ENCODE data around the gene PTPRN2. TPM values are rescaled to one million over a fixed set of nuclear protein-coding genes. Genes with fewer than 3 reads are reported as not detected.

The PTPRN2 gene
- total and polyA plus RNA-seq, 3 experiments from 2014 or later, result 0.33 to 1.2 (median 0.42) TPM

DNA sequence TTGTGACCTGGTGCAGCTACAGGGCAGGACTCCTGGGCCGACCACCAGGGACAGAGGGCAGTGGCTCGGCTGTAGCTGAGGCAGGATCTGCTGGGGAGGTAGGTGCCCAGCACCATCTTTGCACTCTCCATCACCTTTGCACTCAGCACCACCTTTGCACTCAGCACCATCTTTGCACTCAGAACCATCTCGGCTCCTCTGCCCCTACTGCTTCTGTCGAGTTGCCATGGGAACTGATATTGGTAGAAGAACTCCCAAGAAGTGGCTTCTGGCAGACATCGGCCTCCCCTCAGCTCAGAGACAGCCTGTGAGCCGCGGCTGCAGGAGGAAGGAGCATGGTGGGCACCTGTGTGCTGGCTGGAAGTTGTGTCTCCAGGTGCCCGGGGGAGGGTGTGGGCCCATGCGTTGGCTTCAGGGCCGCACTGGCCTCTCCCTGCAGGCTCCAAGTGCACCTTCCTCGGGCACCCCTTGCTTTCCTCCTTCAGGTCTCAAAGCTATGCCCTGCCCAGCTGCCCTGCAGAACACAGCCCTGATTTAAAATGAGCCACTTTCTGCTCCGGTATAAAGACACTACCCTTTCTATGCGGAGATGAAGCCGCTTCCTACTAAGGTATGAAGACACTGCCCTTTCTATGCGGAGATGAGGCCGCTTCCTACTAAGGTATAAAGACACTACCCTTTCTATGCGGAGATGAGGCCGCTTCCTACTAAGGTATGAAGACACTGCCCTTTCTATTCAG, 514.5 kb downstream of the PTPRN2 start:
- peaks cover 0 to 7% (median 0%) of the 10 kb centered on the region in 5 donors for H3K9me3 Mint-ChIP-seq
- H3K27ac Mint-ChIP-seq, result no peak overlapping the region
- ChIA-PET POLR2A (no interaction called here), CTCF (no interaction called here)
- no peaks in the 10 kb centered on the region for H3K27me3 Mint-ChIP-seq
- H3K36me3 Mint-ChIP-seq, result no peaks in the 10 kb centered on the region
- H3K4me1 Mint-ChIP-seq, result no peaks in the 10 kb centered on the region
- no peaks in the 10 kb centered on the region for H3K36me3 ChIP-seq (ENCODE audit: insufficient read depth, low read length)
- DNase-seq, result no peak
- H3K4me3 ChIP-seq (ENCODE audit: low read length), result no peak overlapping the region
- no peaks in the 10 kb centered on the region for H3K9me3 ChIP-seq (ENCODE audit: low read length)
- H3K4me1 ChIP-seq (ENCODE audit: insufficient read depth, low read length), result no peaks in the 10 kb centered on the region
- H3K27me3 ChIP-seq (ENCODE audit: insufficient read depth, low read length, poor library complexity, severe bottlenecking), result no peaks in the 10 kb centered on the region
- no peak overlapping the region for H3K4me3 Mint-ChIP-seq
- H3K27ac ChIP-seq (ENCODE audit: low read depth, low read length), result no peak overlapping the region

DNA sequence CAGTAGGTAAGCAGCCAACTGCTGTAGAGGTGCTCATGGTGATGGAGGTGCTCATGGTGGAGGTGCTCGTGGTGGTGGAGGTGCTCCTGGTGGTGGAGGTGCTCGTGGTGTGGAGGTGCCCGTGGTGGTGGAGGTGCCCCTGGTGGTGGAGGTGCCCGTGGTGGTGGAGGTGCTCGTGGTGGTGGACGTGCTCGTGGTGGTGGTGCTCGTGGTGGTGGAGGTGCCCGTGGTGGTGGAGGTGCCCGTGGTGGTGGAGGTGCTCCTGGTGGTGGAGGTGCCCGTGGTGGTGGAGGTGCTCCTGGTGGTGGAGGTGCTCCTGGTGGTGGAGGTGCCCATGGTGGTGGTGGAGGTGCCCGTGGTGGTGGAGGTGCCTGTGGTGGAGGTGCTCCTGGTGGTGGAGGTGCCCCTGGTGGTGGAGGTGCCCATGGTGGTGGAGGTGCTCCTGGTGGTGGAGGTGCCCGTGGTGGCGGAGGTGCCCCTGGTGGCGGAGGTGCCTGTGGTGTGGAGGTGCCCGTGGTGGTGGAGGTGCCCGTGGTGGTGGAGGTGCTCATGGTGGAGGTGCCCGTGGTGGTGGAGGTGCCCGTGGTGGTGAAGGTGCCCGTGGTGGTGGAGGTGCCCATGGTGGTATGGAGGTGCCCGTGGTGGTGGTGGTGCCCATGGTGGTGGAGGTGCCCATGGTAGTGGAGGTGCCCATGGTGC, 517.3 kb downstream of the PTPRN2 start:
- H3K9me3 Mint-ChIP-seq, result peaks cover 0 to 7% (median 0%) of the 10 kb centered on the region in 5 donors
- CTCF ChIA-PET, result no interaction called here
- H3K4me1 ChIP-seq (ENCODE audit: insufficient read depth, low read length), result no peaks in the 10 kb centered on the region
- H3K4me3 Mint-ChIP-seq, result no peak overlapping the region
- H3K27me3 Mint-ChIP-seq, result no peaks in the 10 kb centered on the region
- POLR2A ChIA-PET, result no interaction called here
- no peaks in the 10 kb centered on the region for H3K36me3 ChIP-seq (ENCODE audit: insufficient read depth, low read length)
- no peak overlapping the region for H3K27ac ChIP-seq (ENCODE audit: low read depth, low read length)
- DNase-seq, result peak in 1 of 5 donors; percentile 9
- no peaks in the 10 kb centered on the region for H3K9me3 ChIP-seq (ENCODE audit: low read length)
- no peaks in the 10 kb centered on the region for H3K36me3 Mint-ChIP-seq
- H3K4me3 ChIP-seq (ENCODE audit: low read length), result no peak overlapping the region
- H3K27me3 ChIP-seq (ENCODE audit: insufficient read depth, low read length, poor library complexity, severe bottlenecking), result no peaks in the 10 kb centered on the region
- H3K27ac Mint-ChIP-seq, result no peak overlapping the region
- no peaks in the 10 kb centered on the region for H3K4me1 Mint-ChIP-seq

DNA sequence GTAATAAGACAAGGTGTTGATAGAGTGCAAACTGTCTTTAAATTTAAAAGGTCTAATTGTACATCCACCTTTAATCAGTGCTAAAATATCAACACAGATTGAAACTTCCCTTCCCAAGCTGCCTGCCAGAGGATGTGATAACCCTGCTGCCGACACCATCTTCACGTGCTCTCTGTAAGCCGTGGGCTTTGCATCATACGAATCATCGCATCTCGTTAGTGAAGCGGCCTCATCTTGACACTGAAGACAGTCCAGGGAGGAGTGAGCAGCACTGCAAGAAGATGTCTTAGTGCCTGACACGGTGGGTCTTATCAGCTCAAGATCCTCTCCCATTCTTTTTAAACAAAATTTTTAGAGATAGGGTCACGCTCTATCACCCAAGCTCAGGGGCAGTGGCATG, 518.8 kb downstream of the PTPRN2 start:
- H3K36me3 ChIP-seq (ENCODE audit: insufficient read depth, low read length), result no peaks in the 10 kb centered on the region
- peak in 1 of 5 donors; percentile 21 for DNase-seq
- ChIA-PET POLR2A (no interaction called here), CTCF (no interaction called here)
- no peaks in the 10 kb centered on the region for H3K4me1 ChIP-seq (ENCODE audit: insufficient read depth, low read length)
- H3K27ac ChIP-seq (ENCODE audit: low read depth, low read length), result no peak overlapping the region
- H3K9me3 Mint-ChIP-seq, result peaks cover 0 to 7% (median 0%) of the 10 kb centered on the region in 5 donors
- H3K36me3 Mint-ChIP-seq, result no peaks in the 10 kb centered on the region
- H3K9me3 ChIP-seq (ENCODE audit: low read length), result no peaks in the 10 kb centered on the region
- no peaks in the 10 kb centered on the region for H3K4me1 Mint-ChIP-seq
- no peak overlapping the region for H3K4me3 ChIP-seq (ENCODE audit: low read length)
- no peaks in the 10 kb centered on the region for H3K27me3 ChIP-seq (ENCODE audit: insufficient read depth, low read length, poor library complexity, severe bottlenecking)
- peaks cover 0 to 5% of the 10 kb centered on the region in 2 donors for H3K27me3 Mint-ChIP-seq
- H3K27ac Mint-ChIP-seq, result no peak overlapping the region
- H3K4me3 Mint-ChIP-seq, result no peak overlapping the region

DNA sequence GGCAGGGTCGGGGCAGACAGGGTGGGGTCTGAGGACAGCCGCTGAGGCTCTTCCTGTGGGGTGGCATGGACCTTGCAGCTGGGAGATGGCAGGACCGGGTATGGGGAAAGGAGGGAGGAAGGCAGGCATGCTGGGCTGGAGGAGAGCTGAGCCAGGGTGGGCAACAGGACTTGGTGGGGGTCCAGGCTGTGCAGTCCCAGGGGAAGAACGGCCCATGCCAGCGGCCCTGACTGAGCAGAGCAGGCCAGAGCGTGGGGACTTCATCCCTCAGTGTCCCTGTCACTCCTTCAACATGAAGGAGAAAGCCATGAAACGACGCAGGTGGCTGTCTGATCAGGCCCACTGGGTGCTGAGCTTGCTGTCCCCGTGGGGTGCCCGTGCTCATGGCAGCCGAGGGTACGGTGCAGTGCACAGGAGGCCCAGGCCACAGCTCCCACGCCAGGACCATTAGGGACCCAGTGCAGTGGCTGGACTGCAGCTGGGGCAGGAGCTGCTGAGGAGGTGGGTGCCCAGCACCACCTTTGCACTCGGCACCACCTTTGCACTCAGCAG, 519.6 kb downstream of the PTPRN2 start:
- POLR2A ChIA-PET, result no interaction called here
- CTCF ChIA-PET, result no interaction called here
- Histone ChIP-seq H3K27ac (ENCODE audit: low read depth, low read length) (no peak overlapping the region), H3K9me3 (ENCODE audit: low read length) (no peaks in the 10 kb centered on the region), H3K4me3 (ENCODE audit: low read length) (no peak overlapping the region), H3K27me3 (ENCODE audit: insufficient read depth, low read length, poor library complexity, severe bottlenecking) (no peaks in the 10 kb centered on the region), H3K36me3 (ENCODE audit: insufficient read depth, low read length) (no peaks in the 10 kb centered on the region), H3K4me1 (ENCODE audit: insufficient read depth, low read length) (no peaks in the 10 kb centered on the region)
- Mint-ChIP-seq H3K4me1 (no peaks in the 10 kb centered on the region), H3K4me3 (no peak overlapping the region), H3K9me3 (peaks cover 0 to 7% (median 0%) of the 10 kb centered on the region in 5 donors), H3K27ac (no peak overlapping the region), H3K36me3 (no peaks in the 10 kb centered on the region), H3K27me3 (peaks cover 0 to 8% of the 10 kb centered on the region in 2 donors)
- peak in 1 of 5 donors; percentile 38 for DNase-seq

DNA sequence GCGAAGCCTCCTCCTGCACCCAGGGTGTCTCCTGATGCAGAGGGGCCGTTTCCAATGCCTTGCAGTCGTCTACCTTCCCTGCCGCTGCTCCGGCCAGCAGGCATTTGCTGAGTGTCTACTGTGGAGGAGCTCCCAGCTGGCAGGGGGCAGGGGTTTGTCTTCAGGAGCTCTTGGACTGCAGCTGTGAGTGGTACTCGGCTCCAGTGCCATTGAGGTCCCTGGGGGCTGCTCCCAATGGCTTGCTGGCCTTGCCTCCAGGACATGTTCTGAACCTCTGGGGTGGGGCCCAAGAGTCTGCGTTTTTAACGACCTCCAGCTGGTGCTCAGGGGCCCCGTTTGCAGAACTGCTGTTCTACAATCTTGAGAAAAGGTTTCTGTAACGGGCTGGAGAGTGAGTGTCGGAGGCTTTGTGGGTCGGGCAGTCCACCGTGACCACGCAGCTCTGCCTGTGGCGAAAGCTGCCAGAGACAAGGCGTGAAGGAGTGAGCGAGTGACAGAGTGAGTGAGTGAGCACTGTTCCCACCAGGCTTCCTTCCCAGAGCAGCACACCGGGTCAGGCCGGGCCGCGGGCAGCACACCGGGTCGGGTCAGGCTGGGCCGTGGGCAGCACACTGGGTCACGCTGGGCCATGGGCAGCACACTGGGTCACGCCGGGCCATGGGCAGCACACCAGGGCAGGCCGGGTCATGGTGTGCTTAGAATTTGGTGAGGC, 520.2 kb downstream of the PTPRN2 start:
- no peak overlapping the region for H3K4me3 ChIP-seq (ENCODE audit: low read length)
- ChIA-PET POLR2A (no interaction called here), CTCF (no interaction called here)
- no peaks in the 10 kb centered on the region for H3K36me3 ChIP-seq (ENCODE audit: insufficient read depth, low read length)
- Mint-ChIP-seq H3K36me3 (no peaks in the 10 kb centered on the region), H3K27me3 (peaks cover 0 to 8% of the 10 kb centered on the region in 2 donors), H3K27ac (no peak overlapping the region), H3K4me3 (no peak overlapping the region), H3K4me1 (no peaks in the 10 kb centered on the region), H3K9me3 (peaks cover 0 to 7% (median 0%) of the 10 kb centered on the region in 5 donors)
- H3K9me3 ChIP-seq (ENCODE audit: low read length), result no peaks in the 10 kb centered on the region
- H3K27ac ChIP-seq (ENCODE audit: low read depth, low read length), result no peak overlapping the region
- H3K27me3 ChIP-seq (ENCODE audit: insufficient read depth, low read length, poor library complexity, severe bottlenecking), result no peaks in the 10 kb centered on the region
- peak in 1 of 5 donors; percentile 43 for DNase-seq
- no peaks in the 10 kb centered on the region for H3K4me1 ChIP-seq (ENCODE audit: insufficient read depth, low read length)

DNA sequence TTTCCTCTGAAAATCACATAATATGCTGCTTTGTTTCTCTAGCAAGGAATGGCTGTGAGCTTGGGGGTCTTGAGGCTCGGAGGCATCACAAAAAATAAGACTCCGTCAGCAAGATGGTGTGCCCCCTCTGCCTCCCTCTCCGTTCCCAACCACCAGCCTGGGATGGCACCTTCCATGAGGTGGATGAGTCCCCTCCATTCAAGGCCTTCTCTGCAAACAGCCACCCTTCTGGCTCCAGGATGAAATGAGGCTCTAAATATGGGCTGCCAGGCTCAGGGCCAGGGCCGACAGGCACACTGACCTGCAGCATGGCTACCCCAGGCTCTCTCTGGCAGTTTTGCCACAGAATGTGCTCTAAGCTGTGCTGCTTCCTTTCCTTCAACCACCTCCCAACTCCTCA, 521.5 kb downstream of the PTPRN2 start:
- Mint-ChIP-seq H3K36me3 (no peaks in the 10 kb centered on the region), H3K27ac (no peak overlapping the region), H3K9me3 (peaks cover 0 to 7% (median 3%) of the 10 kb centered on the region in 5 donors)

DNA sequence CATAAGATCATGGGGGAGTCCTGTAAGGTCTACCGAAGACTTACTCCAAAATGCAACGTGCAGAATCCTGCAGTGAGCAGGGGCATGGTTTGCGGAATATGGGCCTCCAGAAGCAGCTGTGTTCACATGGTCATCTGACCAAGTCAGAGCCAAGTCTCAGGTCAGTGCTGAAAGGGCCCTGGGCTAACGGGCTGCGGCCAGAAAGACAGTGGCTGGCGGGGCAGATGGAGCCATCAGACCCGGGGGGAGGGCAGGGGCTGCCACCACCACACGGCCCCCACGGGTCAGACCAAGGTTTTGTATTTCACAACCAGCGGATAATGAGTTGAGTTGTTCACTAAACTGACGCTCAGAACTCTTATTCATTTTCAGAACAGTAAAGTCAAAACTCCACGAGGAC, 522.3 kb downstream of the PTPRN2 start:
- CTCF ChIA-PET, result no interaction called here
- Histone ChIP-seq H3K27ac (ENCODE audit: low read depth, low read length) (no peak overlapping the region), H3K4me1 (ENCODE audit: insufficient read depth, low read length) (no peaks in the 10 kb centered on the region), H3K4me3 (ENCODE audit: low read length) (no peak overlapping the region), H3K27me3 (ENCODE audit: insufficient read depth, low read length, poor library complexity, severe bottlenecking) (no peaks in the 10 kb centered on the region), H3K9me3 (ENCODE audit: low read length) (no peaks in the 10 kb centered on the region), H3K36me3 (ENCODE audit: insufficient read depth, low read length) (no peaks in the 10 kb centered on the region)
- Mint-ChIP-seq H3K27me3 (peaks cover 0 to 8% of the 10 kb centered on the region in 2 donors), H3K4me1 (no peaks in the 10 kb centered on the region), H3K27ac (no peak overlapping the region), H3K4me3 (no peak overlapping the region), H3K9me3 (peaks cover 0 to 7% (median 3%) of the 10 kb centered on the region in 5 donors), H3K36me3 (no peaks in the 10 kb centered on the region)
- no peak for DNase-seq
- POLR2A ChIA-PET, result no interaction called here

More for the DNA sequence above, 521.5 kb downstream of the PTPRN2 start:
- H3K27ac ChIP-seq (ENCODE audit: low read depth, low read length), result no peak overlapping the region
- Mint-ChIP-seq H3K4me3 (no peak overlapping the region), H3K4me1 (no peaks in the 10 kb centered on the region), H3K27me3 (peaks cover 0 to 8% of the 10 kb centered on the region in 2 donors)
- ChIA-PET CTCF (no interaction called here), POLR2A (no interaction called here)
- no peak overlapping the region for H3K4me3 ChIP-seq (ENCODE audit: low read length)
- no peak for DNase-seq
- H3K36me3 ChIP-seq (ENCODE audit: insufficient read depth, low read length), result no peaks in the 10 kb centered on the region
- H3K9me3 ChIP-seq (ENCODE audit: low read length), result no peaks in the 10 kb centered on the region
- H3K4me1 ChIP-seq (ENCODE audit: insufficient read depth, low read length), result no peaks in the 10 kb centered on the region
- H3K27me3 ChIP-seq (ENCODE audit: insufficient read depth, low read length, poor library complexity, severe bottlenecking), result no peaks in the 10 kb centered on the region

DNA sequence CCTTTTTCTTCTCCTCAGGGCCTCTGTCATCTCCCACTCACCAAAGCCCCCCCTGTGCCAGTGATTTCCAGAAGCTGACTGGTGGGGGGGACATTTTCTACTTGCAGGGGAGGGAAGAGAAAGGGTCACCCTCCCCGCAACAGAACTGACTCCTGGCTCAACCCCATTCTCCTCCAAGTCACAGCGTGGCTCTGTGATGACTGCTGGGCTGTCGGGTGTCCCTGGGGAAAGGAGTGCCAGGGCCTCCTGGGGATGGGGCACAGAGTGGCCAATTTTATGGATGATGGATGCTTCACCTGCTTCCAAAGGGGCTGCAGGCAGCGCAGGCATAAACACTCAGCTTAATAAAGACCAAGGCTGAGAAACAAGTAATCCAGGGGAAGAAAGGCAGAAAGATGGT, 523.0 kb downstream of the PTPRN2 start:
- Mint-ChIP-seq H3K9me3 (peaks cover 0 to 3% (median 2%) of the 10 kb centered on the region in 5 donors), H3K27me3 (peaks cover 0 to 8% of the 10 kb centered on the region in 2 donors), H3K4me3 (no peak overlapping the region), H3K36me3 (no peaks in the 10 kb centered on the region), H3K4me1 (no peaks in the 10 kb centered on the region), H3K27ac (no peak overlapping the region)
- H3K9me3 ChIP-seq (ENCODE audit: low read length), result no peaks in the 10 kb centered on the region
- no peak overlapping the region for H3K4me3 ChIP-seq (ENCODE audit: low read length)
- DNase-seq, result peak in 1 of 5 donors; percentile 25
- H3K36me3 ChIP-seq (ENCODE audit: insufficient read depth, low read length), result no peaks in the 10 kb centered on the region
- POLR2A ChIA-PET, result no interaction called here
- no peak overlapping the region for H3K27ac ChIP-seq (ENCODE audit: low read depth, low read length)
- CTCF ChIA-PET, result no interaction called here
- H3K27me3 ChIP-seq (ENCODE audit: insufficient read depth, low read length, poor library complexity, severe bottlenecking), result no peaks in the 10 kb centered on the region
- H3K4me1 ChIP-seq (ENCODE audit: insufficient read depth, low read length), result no peaks in the 10 kb centered on the region

Data from CD8-positive, alpha-beta memory T cell (primary cell).